Femur (tissue), 1 donor: Measurements from ENCODE around the gene LRIG1.

Experiments
- DNase-seq: peaks from one replicate; pipeline ENCODE4 v3.0.0-alpha.2; 2017

The LRIG1 gene

DNA sequence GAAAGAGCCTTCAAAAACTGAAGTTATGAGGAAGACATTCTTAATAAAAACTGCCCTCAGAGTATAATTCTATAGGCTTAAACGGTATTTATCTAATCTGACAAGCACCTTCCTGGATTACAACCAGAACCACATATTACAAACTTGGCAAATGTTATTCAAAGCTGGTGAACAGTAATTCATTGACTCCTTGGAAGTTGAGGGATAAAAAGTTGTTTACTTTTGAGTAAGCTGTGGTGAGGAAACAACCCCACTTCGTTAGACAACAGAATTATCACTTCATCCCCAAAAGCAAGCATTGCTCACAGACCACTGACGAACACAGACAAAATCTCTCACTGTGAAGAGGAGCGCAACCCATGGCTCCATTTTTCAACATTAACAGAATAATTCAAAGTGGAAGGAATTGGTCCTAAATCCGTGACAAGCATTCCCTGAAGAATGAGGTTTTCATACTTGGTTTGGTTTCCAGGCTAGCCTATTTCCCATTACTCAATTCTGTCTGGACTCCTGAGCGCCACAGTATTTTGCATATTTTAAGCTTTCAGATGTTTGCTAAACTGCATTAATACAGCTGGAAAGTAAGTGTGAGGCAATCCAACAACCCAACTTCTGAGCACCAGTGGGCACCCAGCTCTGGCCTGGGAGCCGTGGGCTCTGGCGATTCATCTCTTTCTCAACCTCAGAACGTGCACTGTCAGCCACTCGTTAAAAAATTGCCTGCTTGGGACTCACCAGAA, 32.7 kb downstream of the LRIG1 start:
- no peak for DNase-seq

DNA sequence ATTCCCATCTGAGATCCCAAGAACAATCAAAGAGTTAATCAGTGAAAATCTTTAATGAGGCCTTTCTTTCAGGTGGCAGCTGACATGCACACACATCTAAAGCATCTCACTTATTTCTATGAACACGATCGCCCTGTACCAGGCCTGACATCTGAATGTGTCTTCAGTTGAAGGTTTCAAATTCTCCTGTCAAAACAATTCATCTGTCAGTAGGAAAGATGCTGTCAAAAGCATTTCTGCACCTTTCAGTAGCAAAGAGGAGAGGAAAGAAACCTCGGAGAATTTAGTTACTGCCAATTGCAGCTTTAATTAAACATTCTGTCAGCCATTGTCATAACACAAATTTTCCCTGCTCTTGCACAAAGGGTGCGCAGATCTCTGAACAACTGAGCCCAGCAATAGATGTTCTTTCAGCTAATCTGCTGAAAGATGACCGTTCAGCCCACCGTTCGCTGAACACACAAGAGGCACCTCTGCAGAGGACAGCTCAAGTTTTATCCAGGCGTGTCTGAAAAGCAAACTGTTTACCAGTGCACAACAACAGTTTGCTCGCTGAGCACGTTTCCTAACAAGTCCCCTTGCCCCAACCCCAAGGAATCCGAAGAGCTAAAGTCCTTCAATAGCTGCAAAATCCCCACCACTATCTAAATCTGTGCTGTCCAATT, 34.1 kb downstream of the LRIG1 start:
- no peak for DNase-seq

DNA sequence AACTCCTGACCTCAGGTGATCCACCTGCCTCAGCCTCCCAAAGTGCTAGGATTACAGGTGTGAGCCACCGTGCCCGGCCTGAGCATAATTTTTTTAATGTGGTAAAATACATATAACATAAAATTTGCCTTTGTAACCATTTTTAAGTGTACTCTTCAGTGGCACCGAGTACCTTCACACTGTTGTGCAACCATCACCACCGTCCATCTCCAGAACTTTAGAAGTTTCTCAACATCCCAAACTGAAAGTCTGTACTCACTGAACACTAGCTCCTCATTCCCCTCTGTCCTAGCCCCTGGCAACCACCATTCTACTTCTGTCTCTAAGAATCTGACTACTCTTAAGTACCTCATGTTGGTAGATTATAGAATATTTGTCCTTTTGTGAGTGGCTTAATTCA, 35.2 kb downstream of the LRIG1 start:
- no peak for DNase-seq

DNA sequence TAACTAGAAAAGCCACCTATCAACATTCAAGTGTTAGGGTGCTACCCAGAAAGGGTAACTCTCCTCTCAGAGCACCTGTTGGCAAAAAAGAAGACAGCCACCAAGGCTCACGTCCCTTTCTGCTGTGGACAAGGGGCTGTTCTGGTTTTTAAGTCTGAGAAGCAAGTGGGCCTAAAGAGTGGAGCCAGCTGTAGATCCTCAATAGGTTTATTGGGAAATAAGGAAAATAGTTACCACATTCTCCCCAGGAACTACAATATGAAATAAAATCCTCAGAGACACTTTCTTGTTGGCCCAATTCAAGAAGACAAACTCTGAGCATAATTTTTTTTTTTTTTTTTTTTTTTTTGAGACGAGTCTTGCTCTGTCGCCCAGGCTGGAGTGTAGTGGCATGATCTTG, 35.8 kb downstream of the LRIG1 start:
- no peak for DNase-seq

DNA sequence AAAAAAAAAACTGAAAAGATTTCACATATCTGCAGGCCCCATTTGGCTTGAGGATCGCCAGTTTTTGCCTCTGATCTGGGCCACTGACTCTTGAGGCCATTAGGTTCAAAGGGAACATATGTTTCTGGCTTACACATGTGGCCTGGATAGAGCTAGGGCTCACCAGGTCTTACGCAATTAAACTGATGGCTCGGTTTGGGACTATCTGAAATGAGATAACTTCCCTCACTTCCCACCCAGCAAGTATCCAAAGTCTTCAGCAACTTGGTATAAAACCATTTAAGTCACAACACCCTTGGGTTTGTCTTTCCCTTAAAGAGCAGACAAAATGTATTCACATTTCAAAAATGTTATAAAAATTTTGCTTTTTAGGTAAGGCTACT, 36.3 kb downstream of the LRIG1 start:
- no peak for DNase-seq

DNA sequence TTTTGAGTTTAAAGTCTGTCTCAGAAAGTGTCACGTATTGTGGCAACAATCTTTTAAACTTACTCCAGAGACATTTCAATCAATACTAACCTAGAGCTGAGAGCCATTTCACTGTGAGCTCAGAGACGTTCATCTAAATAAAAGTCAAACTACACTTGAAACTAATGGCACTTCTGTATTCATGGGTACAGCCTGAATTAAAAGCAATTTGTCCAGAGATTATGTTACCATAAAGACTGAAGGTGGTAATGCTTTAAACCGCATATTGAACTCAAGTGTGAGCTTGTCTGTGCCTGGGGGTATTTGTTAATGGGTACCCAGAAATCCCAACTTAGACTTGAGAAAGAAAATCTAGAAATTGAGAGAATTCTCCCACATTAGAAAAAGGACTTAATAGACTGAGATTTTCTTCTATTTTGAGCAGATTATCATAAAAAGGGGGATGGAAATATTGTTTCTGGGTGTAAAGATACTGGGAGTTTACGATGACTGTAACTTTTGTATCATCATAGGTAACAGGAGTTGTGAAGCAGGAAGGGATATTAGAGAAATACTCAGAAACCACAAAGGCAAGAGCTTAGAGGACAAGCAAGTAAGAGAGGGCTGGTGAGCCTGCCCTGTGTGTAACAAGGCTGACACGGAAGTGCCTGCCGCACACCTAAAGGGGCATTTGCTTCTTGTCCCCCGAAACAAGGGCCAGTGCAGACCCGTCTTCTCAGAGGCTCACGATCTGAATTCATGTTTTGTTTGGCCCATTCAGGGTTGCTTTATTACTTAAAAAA, 36.9 kb downstream of the LRIG1 start:
- DNase-seq = no peak

DNA sequence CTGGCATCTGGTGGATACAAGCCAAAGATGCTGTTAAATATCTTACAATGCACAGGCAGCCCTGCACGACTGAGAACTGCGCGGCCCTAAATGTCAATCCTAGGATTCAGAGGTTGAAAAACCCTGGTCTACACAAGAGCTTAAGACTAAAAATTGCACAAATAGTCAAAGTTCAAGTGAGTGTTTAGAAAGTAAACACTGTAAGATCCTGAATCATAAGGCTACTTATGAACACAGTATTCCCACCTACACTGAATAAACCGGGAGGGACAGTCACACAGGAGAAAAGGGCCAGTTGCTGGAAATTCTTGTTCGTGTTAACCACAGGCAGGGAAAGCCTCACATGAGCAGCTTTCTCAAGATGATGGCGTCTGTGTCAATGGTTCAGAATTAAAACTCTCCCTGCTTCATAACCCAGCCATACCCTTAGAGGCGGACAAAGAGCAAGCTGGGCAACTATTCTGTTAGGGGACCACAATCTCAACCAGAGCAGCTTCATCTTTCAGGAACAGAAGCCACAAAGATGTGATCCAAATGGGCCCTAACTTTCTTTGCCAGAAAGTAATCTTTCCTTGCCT, 37.7 kb downstream of the LRIG1 start:
- no peak for DNase-seq

DNA sequence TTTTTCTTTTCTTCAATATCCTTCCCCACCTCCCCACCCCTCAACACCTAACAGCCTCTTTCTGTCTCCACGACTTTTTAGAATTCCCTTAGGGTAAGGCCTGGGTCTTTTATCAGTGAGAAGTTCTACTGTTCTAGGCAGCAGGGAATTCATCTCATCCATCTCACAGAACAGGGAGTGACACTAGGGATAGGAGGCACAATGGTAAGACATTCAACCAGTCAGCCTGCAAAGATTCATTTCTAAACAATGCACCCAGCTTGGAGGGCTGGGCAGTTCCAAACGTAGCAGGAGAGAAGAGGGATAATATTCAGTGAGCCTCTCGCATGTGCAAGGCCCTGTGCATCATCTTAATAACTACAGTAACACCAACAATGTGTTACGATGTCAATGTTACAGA, 43.6 kb downstream of the LRIG1 start:
- no peak for DNase-seq

DNA sequence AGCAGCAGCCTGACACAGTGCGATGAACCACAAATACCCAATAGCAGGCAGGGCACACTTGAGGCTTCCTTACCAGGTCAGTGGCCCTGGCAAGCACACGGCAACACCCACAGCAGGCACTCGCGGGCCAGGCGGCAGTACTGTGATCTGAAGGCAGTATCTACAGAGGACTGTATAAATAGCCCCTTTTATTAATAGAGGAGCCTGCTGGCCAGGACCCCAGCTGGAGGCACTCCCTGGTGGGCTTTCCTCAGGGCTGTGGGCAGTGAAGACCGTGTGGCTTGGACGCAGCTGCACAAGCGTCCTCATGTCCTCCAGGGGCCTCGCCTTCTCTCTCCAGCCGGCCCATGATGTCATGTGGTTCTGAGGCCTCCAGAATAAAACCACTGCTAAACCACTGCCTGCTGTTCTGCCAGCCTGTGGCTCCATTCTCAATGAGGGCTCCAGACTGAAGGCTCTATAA, 44.1 kb downstream of the LRIG1 start:
- DNase-seq = peak; percentile 85

DNA sequence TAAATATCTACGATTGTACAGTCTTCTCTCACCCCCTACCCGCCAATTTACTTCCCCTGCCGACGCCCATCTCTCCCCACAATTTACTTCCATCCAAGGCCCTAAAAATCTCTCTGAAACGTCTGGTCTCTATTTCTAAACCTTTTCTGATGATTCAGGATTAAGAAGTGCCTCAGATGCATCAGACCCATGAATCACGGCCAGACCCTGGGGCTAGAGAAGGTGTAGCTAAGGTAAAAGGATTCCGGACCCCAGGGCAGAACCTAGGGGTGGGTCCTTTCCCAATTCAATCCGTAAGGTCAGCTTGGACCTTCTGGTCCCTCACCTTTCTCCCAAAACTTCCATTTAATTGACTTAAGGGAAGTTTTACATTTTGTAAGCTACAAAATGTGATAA, 46.4 kb downstream of the LRIG1 start:
- no peak for DNase-seq

DNA sequence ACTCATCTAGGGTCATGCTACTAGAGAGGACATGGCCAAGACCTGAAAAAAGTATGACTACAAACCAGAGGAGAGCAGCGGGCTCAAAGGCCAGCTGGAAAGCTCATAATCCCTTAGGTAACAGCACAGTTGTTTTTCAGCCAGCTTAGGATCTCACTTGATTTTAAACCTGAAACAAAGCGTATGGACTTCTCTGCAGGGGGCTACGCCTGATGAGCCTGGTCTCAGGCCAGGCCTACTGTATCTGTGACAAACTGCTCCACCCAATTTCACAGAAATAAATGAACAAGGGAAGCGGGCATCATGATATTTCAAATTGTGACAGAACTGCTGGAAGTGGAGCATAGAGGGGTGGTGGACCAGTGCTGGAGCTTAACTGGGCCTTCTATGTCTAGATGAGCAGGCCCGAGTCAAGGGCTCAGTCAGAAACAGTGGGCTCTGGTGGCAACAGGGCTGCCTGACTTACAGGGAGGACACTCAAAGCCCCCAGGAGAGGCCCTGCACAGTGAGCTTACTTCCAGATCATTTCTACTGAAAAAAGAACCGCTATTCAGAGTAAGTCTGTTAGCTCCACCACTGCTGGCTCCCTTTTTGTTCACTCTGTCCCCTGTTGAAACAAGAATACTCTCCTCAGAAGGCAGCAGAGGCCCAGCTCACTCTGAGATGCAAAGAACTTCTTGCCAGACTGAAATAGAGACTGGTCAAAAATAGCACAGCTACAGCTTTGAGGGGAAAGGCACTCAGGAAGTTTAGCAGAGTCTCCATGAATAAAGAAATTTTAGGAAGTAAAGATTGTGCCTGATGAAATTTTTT, 47.0 kb downstream of the LRIG1 start:
- no peak for DNase-seq

DNA sequence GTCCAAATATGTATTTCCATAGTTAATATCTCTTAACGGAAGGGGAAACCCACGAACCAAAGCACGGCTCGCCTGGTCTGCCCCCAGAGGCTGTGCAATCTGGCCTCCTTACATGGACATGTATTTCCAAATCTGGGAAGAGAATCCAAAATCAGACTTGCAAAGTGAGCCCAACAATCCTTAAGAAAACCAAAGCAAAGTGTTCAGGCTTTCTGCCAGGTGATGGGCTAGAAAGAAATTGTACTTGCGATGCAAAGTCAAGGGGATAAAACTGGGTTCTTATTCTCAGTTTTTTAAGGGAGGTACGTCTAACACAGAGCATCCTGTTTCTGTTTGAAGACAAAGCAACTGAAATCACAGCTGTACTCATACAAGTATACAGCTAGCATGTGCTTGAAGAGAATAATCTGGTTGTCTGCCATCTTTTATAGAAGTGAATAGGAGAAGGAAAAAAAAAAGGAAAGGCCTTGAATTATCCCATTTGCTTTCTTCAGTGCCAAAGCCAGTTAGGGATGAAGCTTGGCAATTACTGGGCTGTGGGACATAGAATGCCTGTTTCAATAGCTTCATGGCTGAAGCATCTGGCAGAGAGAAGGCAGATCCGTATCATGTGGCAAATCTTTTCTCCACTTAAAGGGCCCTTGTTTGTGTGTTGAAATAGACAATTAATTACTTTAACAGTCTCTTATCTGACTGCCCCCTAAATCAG, 48.4 kb downstream of the LRIG1 start:
- DNase-seq = peak; percentile 79

DNA sequence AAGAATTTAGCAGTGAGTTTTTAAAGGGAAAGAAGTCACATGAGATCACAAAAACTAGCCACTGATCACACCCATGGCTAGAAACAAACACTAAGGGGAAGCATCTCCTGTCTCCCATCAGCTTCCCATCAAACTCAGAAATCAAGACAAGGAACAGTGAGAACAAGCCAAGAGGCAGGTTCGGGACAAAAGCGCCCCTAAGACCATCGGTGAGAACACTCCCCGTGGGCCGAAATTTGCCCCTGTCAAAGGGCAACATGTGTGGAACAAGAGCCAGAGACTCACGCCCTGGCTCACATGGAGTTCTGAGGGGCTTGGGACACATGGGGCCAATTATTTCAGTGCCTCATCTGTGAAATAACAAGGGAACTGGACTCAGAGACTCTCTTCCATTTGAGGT, 49.1 kb downstream of the LRIG1 start:
- no peak for DNase-seq

DNA sequence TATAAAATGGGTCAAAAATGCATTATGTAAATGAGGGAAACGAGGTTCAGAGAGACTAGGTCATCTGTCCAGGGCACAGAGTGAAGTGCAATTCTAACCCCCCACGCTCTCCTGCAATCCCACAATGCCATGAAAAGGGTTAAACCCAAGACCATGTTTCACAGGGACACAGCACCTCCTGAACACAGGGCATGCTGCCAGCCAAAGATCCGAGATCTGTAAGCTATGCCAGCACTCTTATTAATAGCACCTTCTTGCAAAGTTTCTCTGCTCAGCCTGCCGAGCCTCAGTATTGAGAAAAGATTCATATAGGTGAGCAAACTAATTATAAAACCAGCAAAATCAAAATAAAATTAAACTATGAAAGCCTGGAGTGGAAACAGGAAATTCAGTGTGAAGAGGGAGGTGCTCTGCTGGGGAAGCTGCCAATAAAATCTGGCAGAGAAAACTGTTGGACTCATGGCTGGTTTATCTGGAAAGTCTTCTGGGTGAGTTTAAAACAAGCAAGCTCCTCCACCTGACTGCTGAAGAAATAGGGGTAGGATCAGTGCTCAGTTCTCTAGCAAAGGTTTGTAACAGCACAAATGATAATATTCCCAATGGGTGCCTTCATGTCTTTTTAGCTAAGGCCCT, 50.3 kb downstream of the LRIG1 start:
- DNase-seq = peak; percentile 89

DNA sequence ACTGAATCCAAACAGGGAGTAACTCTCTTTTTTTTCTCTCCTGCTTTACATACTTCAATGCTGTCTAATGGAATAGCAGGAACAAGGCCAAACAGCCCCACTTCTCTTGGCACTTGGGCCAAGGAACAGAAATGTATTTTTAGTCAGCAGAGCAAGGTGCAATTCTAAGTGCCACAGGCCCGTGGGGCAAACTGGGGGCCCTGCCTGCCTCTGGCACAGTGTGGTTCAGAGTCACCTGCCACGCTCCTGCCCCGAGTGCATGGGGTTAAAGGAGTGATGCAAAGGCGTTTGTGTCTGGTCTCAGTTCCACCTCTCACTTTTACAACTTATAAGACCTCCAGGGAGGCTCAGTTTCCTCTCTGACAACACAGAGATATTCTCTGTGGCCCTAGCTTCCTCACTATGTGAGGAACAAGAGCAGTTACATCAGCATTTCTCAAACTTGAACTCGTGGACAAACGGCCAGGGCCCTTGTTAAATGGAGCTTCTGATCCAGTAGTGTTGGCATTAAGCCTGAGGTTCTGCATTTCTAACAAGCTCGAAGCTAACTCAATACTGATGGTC, 51.3 kb downstream of the LRIG1 start:
- peak; percentile 55 for DNase-seq

DNA sequence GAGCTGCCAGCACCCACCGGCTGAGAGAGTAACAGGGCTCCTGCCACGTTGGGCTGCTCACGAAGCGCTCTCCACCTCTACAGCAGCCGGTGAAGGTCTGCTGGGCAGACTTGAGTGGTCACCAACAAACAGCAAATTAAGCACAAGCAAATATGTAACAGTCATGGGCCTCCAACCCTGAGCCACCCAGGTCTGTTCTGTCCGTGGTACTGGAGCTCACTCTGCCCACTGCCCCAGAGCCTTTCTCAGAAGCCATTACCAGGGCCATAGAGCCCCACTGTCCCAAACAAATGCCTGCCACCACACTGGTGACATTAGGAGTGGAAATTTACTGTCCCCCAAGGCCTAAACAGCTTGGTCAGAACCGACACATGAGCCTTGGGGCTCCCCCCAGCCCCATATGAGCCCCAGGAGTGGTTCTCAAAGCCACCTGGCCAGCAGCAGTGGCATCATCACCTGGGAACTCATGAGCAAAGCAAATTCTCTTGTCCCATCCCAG, 56.6 kb downstream of the LRIG1 start:
- no peak for DNase-seq

DNA sequence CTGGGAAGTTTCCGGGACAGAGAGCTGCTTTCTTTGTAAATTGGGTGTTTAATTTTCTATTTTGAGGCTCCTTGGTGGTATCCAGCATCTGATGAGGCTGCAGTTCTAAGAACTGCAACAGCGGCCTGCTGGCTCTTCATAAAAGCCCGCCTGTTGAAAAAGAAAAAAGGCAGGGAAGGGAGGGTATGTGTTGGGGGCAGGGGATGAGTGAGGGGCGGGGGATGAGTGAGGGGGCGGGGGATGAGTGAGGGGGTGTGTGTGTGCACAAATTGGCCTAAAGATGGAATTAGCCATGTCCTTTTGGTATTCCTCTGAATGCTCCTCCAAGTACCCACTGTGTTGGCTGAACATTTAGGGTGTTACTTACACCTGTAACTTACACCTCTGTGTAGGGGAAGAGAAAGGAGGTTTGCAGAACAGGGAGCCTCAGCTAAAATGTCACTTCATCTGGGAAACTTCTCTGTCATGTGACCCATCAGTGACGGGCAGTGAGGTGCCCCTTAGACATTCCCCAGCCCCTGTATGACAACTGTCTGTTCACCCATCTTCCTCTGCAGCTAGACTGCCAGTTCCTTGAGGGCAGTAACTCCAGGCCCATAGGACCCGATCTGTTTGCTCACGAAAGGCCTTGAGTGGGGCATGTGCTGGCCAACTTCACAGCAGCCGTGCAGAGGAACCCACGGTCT, 57.6 kb downstream of the LRIG1 start:
- no peak for DNase-seq

DNA sequence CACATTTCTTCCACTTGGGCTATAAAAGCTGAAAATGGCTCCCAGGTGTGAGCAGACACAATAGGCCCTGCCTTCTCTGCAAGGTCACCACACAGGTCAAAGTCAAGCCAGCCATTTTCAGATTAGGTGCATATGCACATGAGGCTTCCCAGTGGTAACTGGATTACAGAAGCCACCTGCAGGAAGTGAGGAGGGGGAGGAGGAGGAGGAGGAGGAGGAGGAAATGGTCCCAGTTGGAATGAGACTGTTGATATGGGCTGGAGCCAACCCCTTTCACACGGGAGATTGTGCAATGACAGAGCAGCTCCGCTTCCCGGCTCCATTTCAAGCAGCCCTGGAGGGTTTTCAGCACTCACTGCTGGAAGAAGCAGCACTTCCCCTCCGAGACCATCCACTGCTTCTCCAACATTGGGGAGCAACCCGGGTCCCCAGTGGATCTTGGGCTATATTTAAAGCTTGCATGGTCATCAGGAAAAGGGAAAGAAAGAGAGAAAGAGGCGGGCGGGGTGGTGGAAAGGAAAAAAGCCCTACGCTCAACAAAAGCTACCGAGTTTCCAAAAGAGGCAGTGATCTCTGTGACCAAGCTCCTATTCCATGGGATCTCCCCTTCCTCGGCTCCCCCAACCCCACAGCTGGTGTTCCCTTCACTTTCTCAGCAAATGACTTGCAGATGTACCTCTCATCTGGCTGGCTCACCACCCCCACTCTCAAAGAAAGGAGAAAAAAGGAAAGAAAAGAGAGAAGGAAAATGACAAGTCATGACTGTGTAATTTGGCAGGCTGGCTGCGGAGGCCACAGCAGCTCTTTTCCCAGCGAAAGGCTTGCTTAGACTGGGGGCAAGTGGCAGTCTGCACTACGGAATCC, 58.3 kb downstream of the LRIG1 start:
- peak; percentile 83 for DNase-seq

DNA sequence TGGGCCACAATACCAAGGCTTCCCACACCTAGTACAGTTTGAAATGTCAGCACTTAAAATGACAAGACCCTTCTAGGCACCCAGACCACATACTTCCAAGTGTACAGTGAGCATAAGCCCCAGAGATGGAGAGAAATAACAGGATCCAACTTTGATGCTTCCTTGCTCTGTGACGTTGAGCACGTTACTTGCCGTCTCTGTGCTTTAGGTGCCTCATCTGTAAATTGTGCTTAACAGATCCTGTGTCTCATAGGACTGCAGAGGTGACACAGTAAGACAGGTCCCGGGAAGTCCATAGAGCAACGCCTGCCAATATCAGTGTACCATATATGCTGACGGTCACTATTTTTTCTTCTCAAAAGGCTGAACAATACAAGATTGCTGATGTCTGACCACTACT, 59.1 kb downstream of the LRIG1 start:
- no peak for DNase-seq
